SK-N-SH treated with all-trans-retinoic acid at 6 μM for 48 hours (cell line): ENCODE results near the gene EMX1.

Source experiments
- ATAC-seq: fragments of 200-7000 bp; cut with Tn5 transposase; 3 replicates; pipeline ENCODE4 v1.9.1; 2020; ENCODE audit warnings: mild to moderate bottlenecking, moderate library complexity
- ARNTL ChIP-seq: fragments of 450-650 bp; formaldehyde crosslinking; IDR thresholded peaks from 2 replicates; pipeline ENCODE4 v1.5.0; 2020; ENCODE audit warnings: low read depth, mild to moderate bottlenecking, moderate library complexity, borderline replicate concordance
- BACH2 ChIP-seq: fragments of 250-450 bp; sonication (Bioruptor Pico); IDR thresholded peaks from 2 replicates; pipeline ENCODE4 v1.9.0; 2021; ENCODE audit warnings: mild to moderate bottlenecking, borderline replicate concordance
- CSDC2 ChIP-seq: fragments of 250-450 bp; sonication (Bioruptor Pico); IDR thresholded peaks from 2 replicates; pipeline ENCODE4 v1.5.0; 2020; ENCODE audit warnings: mild to moderate bottlenecking, moderate library complexity
- ESRRG ChIP-seq: fragments of 250-450 bp; sonication (Bioruptor Pico); IDR thresholded peaks from 2 replicates; pipeline ENCODE4 v1.6.1; 2021; ENCODE audit warnings: mild to moderate bottlenecking
- GLIS3 ChIP-seq: fragments of 250-450 bp; sonication (Bioruptor Pico); IDR thresholded peaks from 2 replicates; pipeline ENCODE4 v1.5.0; 2020; ENCODE audit warnings: mild to moderate bottlenecking, moderate library complexity
- ISL1 ChIP-seq: fragments of 250-450 bp; sonication (Bioruptor Pico); IDR thresholded peaks from 2 replicates; pipeline ENCODE4 v2.1.2; 2022; ENCODE audit warnings: mild to moderate bottlenecking, moderate library complexity
- OSR1 ChIP-seq: fragments of 250-450 bp; sonication (Bioruptor Pico); IDR thresholded peaks from 2 replicates; pipeline ENCODE4 v1.8.0; 2022; ENCODE audit warnings: moderate library complexity, mild to moderate bottlenecking, inconsistent platforms
- PPARA ChIP-seq: fragments of 250-450 bp; sonication (Bioruptor Pico); IDR thresholded peaks from 2 replicates; pipeline ENCODE4 v1.5.0; 2020; ENCODE audit warnings: mild to moderate bottlenecking, borderline replicate concordance
- RARB ChIP-seq: fragments of 250-450 bp; sonication (Bioruptor Pico); IDR thresholded peaks from 2 replicates; pipeline ENCODE4 v1.8.0; 2021; ENCODE audit warnings: mild to moderate bottlenecking, moderate library complexity
- SNAI2 ChIP-seq: fragments of 250-450 bp; sonication (Bioruptor Pico); IDR thresholded peaks from 2 replicates; pipeline ENCODE4 v1.5.0; 2020; ENCODE audit warnings: mild to moderate bottlenecking, moderate library complexity
- TCF4 ChIP-seq: fragments of 250-450 bp; sonication (Bioruptor Pico); IDR thresholded peaks from 2 replicates; pipeline ENCODE4 v1.8.0; 2021; ENCODE audit warnings: mild to moderate bottlenecking, moderate library complexity, borderline replicate concordance
- TOX ChIP-seq: fragments of 250-450 bp; sonication (Bioruptor Pico); IDR thresholded peaks from 2 replicates; pipeline ENCODE4 v1.8.0; 2021; ENCODE audit warnings: mild to moderate bottlenecking, moderate library complexity, borderline replicate concordance
- ZFP3 ChIP-seq: fragments of 250-450 bp; sonication (Bioruptor Pico); IDR thresholded peaks from 2 replicates; pipeline ENCODE4 v1.5.0; 2020; ENCODE audit warnings: mild to moderate bottlenecking, moderate library complexity
- ZFP30 ChIP-seq: fragments of 450-650 bp; formaldehyde crosslinking; IDR thresholded peaks from 2 replicates; pipeline ENCODE4 v1.5.0; 2022; ENCODE audit warnings: mild to moderate bottlenecking, moderate library complexity
- ZNF565 ChIP-seq: fragments of 450-650 bp; formaldehyde crosslinking; conservative IDR thresholded peaks from 2 replicates; pipeline ENCODE4 v1.5.0; 2020; ENCODE audit warnings: low read depth, mild to moderate bottlenecking, moderate library complexity
- ZNF70 ChIP-seq: fragments of 450-650 bp; formaldehyde crosslinking; IDR thresholded peaks from 2 replicates; pipeline ENCODE4 v1.5.0; 2020; ENCODE audit warnings: mild to moderate bottlenecking, moderate library complexity
- ZNF8 ChIP-seq: fragments of 450-650 bp; formaldehyde crosslinking; IDR thresholded peaks from 2 replicates; pipeline ENCODE4 v1.5.0; 2020; ENCODE audit warnings: mild to moderate bottlenecking, moderate library complexity
- TF ChIP-seq, protein P1 (sequence below): fragments of 250-450 bp; sonication (Bioruptor Pico); IDR thresholded peaks from 2 replicates; pipeline ENCODE4 v1.5.1; 2021; ENCODE audit warnings: mild to moderate bottlenecking, moderate library complexity
- TF ChIP-seq, protein P2 (sequence below): fragments of 250-450 bp; sonication (Bioruptor Pico); IDR thresholded peaks from 2 replicates; pipeline ENCODE4 v1.8.0; 2020; ENCODE audit warnings: mild to moderate bottlenecking, moderate library complexity, borderline replicate concordance
- TF ChIP-seq, protein P3 (sequence below): fragments of 250-450 bp; sonication (Bioruptor Pico); IDR thresholded peaks from 2 replicates; pipeline ENCODE4 v1.8.0; 2021; ENCODE audit warnings: low read depth, mild to moderate bottlenecking, moderate library complexity, borderline replicate concordance

Gene EMX1

DNA sequence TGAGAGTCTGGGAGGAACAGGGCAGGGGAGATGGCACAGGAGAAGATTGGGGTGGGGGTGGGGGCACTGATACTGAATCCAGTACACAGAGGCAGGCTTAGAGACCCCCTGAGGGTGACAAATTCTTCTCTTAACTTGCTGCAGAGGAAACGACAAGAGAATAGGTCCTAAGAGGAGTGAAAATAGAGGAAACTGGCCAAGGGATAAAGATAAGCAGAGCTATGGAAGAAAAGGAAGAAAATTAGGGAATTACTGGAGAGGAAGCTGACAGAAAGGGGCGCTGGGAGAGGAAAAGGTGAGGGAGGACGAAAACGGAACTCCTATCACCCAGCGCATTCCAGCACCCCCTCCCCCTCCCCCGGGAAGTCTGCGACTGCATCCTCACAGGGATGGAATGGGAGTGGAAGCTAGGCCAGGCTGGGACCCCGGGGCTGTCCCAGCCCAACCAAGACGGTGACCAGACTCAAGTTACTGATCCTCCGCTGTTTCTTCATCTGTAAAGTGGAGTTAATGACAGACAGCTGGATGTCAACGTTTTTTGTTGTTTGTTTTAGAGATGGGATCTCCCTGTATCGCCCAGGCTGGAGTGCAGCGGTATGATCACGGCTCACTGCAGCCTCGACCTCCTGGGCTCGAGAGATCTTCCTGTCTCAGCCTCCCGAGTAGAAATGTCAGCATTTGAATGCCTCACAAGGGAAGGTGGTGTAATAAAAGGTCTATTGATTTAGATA lies 2.6 kb upstream of the EMX1 start (continued):
- TF ChIP-seq, protein P1, sequence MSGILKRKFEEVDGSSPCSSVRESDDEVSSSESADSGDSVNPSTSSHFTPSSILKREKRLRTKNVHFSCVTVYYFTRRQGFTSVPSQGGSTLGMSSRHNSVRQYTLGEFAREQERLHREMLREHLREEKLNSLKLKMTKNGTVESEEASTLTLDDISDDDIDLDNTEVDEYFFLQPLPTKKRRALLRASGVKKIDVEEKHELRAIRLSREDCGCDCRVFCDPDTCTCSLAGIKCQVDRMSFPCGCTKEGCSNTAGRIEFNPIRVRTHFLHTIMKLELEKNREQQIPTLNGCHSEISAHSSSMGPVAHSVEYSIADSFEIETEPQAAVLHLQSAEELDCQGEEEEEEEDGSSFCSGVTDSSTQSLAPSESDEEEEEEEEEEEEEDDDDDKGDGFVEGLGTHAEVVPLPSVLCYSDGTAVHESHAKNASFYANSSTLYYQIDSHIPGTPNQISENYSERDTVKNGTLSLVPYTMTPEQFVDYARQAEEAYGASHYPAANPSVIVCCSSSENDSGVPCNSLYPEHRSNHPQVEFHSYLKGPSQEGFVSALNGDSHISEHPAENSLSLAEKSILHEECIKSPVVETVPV (CRISPR knock-in tag): no peak
- no peak for TF ChIP-seq ISL1 (CRISPR knock-in tag)
- no peak for TF ChIP-seq BACH2 (CRISPR knock-in tag)
- no peak for TF ChIP-seq ZNF565 (CRISPR knock-in tag)
- TF ChIP-seq ZNF8 (CRISPR knock-in tag): no peak
- no peak for TF ChIP-seq TOX (CRISPR knock-in tag)
- TF ChIP-seq ESRRG (CRISPR knock-in tag): no peak
- TF ChIP-seq, all 23 proteins: peak for 0

DNA sequence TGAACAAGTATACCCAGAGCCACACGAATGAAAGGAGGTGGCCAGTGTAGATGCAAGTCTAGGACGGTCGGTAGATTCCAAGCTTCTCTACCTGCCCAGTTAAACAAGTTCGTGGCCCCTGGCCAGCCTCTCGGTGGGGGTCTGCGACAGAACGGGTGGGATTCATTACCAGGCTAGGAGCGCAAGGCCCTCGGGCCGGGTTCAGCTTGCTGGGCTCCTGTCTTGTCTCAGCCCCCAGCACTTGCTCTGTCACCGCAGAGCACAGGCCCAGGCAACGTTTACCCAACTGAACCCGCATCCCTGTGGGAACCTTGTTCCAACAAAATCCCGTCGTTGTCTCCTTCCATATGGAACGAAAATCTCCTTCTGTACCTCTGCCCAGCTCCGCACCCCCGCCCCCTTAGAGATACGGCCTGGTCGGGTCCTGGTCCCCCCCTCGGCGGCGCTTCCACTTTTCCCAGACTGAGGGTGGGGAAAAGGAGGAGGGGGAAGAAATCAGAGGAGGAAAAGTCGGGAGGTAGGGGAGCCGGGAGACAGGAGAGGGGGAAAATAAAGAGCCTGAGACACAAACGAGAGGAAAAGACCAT lies 1.9 kb upstream of the EMX1 start:
- TF ChIP-seq SNAI2 (no peak), BACH2 (CRISPR knock-in tag) (no peak), OSR1 (CRISPR knock-in tag) (no peak), ZNF70 (CRISPR knock-in tag) (no peak), PPARA (CRISPR knock-in tag) (no peak), RARB (CRISPR knock-in tag) (no peak), ZFP3 (CRISPR knock-in tag) (no peak), CSDC2 (no peak), ZFP30 (CRISPR knock-in tag) (no peak)
- TF ChIP-seq, protein P1 (CRISPR knock-in tag): no peak
- TF ChIP-seq, protein P2, sequence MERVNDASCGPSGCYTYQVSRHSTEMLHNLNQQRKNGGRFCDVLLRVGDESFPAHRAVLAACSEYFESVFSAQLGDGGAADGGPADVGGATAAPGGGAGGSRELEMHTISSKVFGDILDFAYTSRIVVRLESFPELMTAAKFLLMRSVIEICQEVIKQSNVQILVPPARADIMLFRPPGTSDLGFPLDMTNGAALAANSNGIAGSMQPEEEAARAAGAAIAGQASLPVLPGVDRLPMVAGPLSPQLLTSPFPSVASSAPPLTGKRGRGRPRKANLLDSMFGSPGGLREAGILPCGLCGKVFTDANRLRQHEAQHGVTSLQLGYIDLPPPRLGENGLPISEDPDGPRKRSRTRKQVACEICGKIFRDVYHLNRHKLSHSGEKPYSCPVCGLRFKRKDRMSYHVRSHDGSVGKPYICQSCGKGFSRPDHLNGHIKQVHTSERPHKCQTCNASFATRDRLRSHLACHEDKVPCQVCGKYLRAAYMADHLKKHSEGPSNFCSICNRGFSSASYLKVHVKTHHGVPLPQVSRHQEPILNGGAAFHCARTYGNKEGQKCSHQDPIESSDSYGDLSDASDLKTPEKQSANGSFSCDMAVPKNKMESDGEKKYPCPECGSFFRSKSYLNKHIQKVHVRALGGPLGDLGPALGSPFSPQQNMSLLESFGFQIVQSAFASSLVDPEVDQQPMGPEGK (CRISPR knock-in tag): no peak
- TF ChIP-seq, all 23 proteins: peak for 0
- ATAC-seq: no peak

DNA sequence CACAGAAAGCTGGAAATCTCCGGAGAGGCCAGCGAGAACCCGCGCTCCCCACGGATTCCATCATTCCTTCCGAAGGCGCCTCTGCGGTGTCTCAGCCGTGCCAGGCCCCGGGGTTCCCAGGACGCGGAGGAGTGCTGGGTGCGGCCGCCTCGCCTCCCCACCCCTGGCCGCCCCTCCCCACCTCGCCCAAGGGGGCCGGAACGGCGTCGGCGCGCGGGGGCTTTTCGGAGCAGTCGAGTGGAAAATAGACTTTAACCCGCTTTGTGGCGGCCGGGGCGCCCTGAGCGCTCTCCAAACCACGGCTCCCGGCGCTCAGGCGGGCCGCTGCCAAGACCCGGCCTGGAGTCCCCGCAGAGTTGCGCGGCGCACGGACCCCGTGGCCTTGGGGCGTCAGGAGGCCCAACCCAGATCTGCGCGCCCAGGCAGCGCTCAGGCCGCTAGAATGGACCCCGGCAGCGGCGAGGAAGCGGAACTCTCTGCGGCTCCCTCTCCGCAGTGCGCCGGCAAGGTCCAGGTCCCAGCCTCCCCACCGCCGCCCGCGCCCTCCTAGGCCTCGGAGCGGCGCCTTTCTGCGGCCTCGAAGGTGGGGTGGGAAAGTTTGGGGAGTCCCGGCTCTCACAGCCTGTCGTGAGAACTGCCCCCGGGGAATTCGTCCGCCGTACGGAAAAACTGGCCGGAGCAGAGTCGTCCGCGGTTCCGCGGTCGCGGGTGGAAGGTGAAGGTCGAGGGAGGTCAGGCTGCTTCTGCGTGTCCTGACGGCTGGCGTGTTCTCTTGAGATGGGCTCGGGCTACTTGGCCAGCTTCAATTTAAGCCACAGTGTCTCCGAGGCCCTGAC lies 1.2 kb upstream of the EMX1 start:
- TF ChIP-seq ZFP3 (CRISPR knock-in tag): no peak
- no peak for TF ChIP-seq ZFP30 (CRISPR knock-in tag)
- TF ChIP-seq PPARA (CRISPR knock-in tag): no peak
- no peak for TF ChIP-seq OSR1 (CRISPR knock-in tag)
- no peak for TF ChIP-seq ARNTL
- TF ChIP-seq, protein P1 (CRISPR knock-in tag): no peak
- no peak for TF ChIP-seq CSDC2
- TF ChIP-seq ISL1 (CRISPR knock-in tag): no peak
- no peak for TF ChIP-seq ZNF70 (CRISPR knock-in tag)
- TF ChIP-seq TCF4 (CRISPR knock-in tag): no peak
- TF ChIP-seq, protein P2 (CRISPR knock-in tag): no peak
- TF ChIP-seq RARB (CRISPR knock-in tag): no peak
- TF ChIP-seq GLIS3 (CRISPR knock-in tag): no peak
- TF ChIP-seq TOX (CRISPR knock-in tag): no peak
- TF ChIP-seq, protein P3, sequence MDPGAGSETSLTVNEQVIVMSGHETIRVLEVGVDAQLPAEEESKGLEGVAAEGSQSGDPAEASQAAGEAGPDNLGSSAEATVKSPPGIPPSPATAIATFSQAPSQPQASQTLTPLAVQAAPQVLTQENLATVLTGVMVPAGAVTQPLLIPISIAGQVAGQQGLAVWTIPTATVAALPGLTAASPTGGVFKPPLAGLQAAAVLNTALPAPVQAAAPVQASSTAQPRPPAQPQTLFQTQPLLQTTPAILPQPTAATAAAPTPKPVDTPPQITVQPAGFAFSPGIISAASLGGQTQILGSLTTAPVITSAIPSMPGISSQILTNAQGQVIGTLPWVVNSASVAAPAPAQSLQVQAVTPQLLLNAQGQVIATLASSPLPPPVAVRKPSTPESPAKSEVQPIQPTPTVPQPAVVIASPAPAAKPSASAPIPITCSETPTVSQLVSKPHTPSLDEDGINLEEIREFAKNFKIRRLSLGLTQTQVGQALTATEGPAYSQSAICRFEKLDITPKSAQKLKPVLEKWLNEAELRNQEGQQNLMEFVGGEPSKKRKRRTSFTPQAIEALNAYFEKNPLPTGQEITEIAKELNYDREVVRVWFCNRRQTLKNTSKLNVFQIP: no peak
- peak; percentile 56 for ATAC-seq
